ENCODE measurements around the gene LCOR. TPM values are rescaled to one million over a fixed set of nuclear protein-coding genes. Genes with fewer than 3 reads are reported as not detected.

LCOR gene
- total and polyA plus RNA-seq, 2 of the 13 experiments (the other 11 are each of a cell fraction or from before 2014, with no cell fraction given): 12.4 to 23.7 TPM

GRCh38 chr10:96863922-96864543 lies 31.9 kb downstream of the LCOR start (continued):
- TF ChIP-seq ZNF883 (CRISPR knock-in tag; IDR thresholded peaks at IDR 0.05; ENCODE audit: not compliant biosample characterization) (no peak), ATF7 (IDR thresholded peaks at IDR 0.05) (peak; percentile 63), ATF7 (CRISPR knock-in tag; IDR thresholded peaks at IDR 0.05) (no peak; the same call in 1 of the 2 replicates), ZBTB4 (CRISPR knock-in tag; IDR thresholded peaks at IDR 0.05; ENCODE audit: borderline replicate concordance) (no peak), HNRNPLL (IDR thresholded peaks at IDR 0.05; ENCODE audit: low read depth, low read length, poor library complexity, severe bottlenecking) (no peak), PREB (CRISPR knock-in tag; IDR thresholded peaks at IDR 0.05) (no peak), TFE3 (CRISPR knock-in tag; IDR thresholded peaks at IDR 0.05) (no peak; the same call in 1 of the 2 replicates), ZNF451 (CRISPR knock-in tag; IDR thresholded peaks at IDR 0.05) (no peak), SAP130 (CRISPR knock-in tag; IDR thresholded peaks at IDR 0.05; ENCODE audit: low read depth) (peak; percentile 72), NFIB (CRISPR knock-in tag; IDR thresholded peaks at IDR 0.05; ENCODE audit: borderline replicate concordance) (no peak), MXD4 (CRISPR knock-in tag; IDR thresholded peaks at IDR 0.05) (peak; percentile 46), ZNF879 (CRISPR knock-in tag; IDR thresholded peaks at IDR 0.05) (no peak), SKIL (CRISPR knock-in tag; IDR thresholded peaks at IDR 0.05; ENCODE audit: borderline replicate concordance) (peak; percentile 58; the same call in 1 of the 2 replicates), TFDP1 (CRISPR knock-in tag; IDR thresholded peaks at IDR 0.05; ENCODE audit: borderline replicate concordance) (no peak), HNF4A (CRISPR knock-in tag; IDR thresholded peaks at IDR 0.05) (peak; percentile 63), ZNF678 (CRISPR knock-in tag; IDR thresholded peaks at IDR 0.05) (no peak), DPF2 (CRISPR knock-in tag; IDR thresholded peaks at IDR 0.05; ENCODE audit: borderline replicate concordance, low read depth) (peak; percentile 77), RFX5 (IDR thresholded peaks at IDR 0.05; ENCODE audit: low read depth, low read length) (no peak), SMARCE1 (IDR thresholded peaks at IDR 0.05; ENCODE audit: borderline replicate concordance) (no peak), ZNF335 (CRISPR knock-in tag; IDR thresholded peaks at IDR 0.05) (0 out of 2 replicates have a peak, but pooled peaks have one; percentile 41)
